Activated CD4-positive, alpha-beta T cell treated with anti-CD3 and anti-CD28 coated beads, Interleukin-2, amount 50 U/mL, for 16 hours (primary cell): ENCODE measurements around the gene KCNJ12.
"Not testable (repeated sequence)": the region's sequence is repeated elsewhere in the genome, so short reads cannot be mapped to it uniquely, and the experiment has no call there.

Source experiments
- DNase-seq: peaks from one replicate; pipeline ENCODE4 v3.0.0-alpha.2; 2020

The KCNJ12 gene

DNA sequence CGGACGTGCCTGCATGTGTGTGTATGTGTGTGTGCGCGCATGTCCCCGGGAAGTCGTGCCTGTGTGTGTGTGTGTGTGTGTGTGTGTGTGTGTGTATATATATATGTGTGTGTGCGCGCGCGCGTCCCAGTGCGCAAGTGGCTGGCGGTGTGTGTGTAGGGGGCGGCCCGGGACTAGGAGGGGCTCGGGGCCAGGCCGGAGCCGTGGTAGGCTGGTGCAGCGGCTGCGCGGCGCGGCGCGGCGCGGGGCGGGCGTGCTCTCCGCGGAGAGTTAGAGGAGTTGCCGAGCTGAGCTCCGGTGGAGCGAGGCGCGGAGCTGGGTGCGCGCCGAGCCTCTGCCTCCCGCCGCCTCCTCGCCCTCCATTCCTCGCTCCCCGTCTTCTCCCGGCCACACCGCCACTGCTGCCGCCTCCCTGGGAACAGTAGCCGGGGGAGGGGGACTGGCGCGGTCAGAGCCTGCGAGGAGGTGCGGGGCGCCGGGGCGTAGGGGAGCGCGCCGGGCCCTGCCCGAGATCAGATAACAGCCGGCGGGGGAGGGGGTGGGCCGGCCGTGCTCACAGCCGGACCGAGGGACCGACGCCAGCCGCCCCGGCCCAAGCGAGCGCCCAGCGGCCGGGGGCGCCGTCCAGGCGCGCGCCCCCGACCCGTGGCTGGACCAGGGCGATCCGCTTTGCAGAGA, at the start of gene KCNJ12:
KCNJ12 (plus strand) TSS at position 277 of the 678 bp plus-strand sequence. CDS start 38,986 bp downstream, outside the sequence.
- DNase-seq, result no peak

DNA sequence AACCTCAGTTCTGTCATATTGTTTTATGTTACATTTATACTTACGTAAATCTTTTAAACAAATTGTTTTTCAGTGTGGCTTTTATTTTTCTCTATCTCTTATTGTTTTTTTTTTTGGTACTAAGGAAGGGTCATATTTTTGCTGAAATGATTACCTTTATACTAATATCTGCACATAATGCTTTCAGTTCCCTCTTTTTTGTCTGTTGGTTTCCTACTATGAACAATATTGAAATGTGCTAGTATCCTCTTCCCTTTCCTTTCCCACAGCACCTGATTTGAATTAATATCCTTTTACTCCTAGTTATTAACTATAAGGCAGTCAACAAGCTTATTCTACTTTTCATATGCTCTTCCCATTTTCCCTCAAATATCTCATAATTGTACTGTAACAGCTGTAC, 48.2 kb upstream of the KCNJ12 start:
- not testable (repeated sequence) for DNase-seq

DNA sequence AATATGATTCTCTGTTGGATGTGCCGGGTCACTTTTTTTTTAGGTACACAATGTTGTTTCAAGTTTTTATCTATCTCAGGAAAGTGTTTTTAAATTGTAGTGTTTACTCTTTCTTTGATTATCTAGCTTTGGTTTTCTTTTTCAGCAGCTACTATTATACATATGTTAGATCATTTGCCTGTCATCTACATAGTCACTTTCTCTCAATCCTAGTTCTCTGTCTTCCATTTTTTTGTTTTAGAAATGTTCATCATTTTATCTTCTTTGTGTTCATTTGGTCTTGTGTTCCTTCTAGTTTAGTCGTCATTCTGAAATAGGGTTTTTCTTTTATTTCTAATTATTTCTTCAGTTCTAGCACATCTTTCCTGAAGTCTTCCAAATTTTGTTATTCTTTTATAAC, 47.4 kb upstream of the KCNJ12 start:
- DNase-seq, result not testable (repeated sequence)

DNA sequence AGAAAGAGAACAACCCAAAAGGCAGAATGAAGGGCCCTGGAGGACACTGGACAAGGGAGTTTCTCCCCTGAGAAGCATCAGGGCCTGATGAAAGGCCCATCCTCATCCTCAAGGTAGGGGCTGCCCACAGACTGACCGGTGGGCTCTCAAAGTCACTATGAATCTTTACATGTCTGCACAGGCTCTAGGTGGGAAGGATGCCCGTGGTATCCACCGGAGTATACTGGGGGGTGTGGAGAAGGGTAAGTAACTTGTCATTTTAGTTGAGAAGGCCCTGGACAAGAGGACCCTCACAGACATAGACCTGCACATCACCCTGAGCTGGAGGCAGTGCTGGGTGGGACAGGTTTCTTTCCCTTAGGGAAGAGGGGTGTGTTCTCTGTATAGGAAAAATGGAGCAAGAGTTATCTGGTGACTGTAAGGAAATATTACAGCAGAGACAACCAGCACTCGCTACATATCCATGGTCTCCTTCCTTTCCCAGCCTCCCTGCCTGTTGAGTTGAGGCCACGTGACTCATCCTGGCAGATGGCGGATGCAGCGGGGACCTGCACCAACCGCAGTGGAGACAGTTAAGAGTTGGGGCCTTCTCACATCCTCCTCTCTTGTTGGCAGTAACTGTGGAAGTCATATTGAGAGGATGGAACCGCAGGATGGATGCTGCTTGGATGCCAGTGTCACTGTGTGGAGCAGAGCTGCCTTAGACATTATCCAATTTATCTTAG, 45.6 kb upstream of the KCNJ12 start:
- no peak for DNase-seq

DNA sequence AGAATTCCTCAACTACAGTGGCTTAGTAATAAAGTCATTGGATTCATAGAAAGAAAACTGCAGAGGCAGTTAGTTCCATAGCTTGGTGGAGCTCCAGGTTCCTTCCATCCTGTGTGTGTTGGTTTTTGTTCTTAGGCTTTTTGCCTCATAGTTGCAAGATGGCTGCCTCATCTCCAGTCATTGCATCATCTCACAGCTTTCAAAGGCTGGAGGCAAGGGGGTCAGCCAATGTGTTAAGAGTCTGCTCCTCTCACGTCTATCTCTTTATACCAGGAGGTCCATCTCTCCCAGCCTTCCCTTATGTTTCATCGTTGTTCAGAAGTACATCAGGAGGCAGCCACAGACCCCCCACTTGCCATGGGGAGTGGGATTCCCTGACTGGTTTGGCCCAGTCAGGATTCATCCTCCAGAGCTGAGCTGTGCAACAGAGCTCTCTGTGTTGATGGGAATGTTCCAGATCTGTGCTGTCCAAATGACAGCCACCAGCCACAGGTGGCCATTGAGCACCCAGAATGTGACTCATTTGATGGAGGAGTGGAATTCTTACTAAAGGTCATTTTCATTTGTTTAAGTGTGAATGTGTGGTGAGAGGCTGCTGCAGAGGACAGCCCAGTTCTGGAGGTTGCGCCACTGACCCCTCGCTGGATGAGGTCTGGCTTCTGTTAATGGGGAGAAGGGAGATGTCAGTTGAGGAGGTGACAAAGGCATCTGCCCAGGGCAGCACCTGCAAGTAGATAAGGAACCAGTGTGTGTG, 39.4 kb upstream of the KCNJ12 start:
- DNase-seq, result not testable (repeated sequence)

DNA sequence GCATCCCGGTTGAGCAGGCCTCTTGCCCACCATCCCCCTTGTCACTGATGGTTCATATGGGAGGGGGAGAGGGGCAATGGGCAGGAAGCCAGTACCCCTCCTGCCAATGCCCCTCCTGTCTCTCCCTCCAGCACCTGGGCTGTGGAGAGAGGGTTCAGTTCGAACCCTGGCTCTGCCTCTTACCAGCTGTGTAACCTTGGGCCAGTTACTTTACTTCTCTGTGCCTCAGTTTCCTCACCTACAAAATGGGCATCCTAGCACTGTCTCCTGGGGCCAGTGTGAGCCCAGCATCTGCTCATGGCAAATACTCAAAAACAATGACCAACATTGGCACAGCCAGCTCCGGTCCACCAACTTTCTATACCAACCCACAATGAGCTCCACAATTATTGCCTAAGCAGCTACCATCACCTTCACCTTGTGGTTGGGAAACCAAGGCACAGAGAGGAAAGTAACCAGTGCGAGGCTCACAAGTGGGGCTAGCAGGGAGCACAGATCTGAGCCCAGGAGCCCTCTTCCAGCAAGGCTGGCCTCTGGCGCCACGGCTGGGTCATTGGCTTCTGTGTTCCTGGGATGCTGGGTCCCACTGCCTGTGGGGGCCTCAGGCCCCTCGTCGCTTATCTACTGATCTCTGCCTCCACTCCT, 38.1 kb upstream of the KCNJ12 start:
- not testable (repeated sequence) for DNase-seq

DNA sequence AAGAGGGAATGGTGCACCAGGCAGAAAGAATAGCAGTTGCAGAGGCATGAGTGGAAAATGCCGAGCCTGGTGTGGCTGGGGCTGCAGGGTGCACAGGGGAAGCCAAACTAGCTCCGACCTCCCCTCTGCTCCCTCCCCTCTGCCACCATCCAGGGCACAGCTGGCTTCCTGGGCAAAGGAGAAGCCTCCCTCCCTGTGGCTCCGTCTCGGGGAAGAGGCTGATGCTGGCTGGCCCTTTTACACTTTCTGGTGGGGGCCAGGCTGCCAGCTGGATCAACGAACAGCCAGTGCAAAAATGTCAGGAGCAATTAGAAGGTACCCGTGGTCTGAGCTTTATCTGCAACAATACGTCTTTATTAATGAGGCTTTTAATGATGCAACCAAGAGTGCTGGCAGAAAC, 37.1 kb upstream of the KCNJ12 start:
- no peak for DNase-seq

DNA sequence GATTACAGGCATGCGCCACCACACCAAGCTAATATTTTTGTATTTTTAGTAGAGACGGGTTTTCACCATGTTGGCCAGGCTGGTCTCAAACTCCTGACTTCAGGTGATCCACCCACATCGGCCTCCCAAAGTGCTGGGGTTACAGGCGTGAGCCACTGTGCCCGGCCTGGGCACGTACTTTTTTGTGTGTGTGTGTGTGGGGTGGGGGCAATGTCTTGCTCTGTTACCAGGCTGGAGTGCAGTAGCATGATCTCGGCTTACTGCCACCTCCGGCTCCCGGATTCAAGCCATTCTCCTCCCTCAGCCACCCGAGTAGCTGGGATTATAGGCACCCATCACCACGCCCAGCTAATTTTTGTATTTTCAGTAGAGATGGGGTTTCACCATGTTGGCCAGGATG, 36.6 kb upstream of the KCNJ12 start:
- DNase-seq, result not testable (repeated sequence)

DNA sequence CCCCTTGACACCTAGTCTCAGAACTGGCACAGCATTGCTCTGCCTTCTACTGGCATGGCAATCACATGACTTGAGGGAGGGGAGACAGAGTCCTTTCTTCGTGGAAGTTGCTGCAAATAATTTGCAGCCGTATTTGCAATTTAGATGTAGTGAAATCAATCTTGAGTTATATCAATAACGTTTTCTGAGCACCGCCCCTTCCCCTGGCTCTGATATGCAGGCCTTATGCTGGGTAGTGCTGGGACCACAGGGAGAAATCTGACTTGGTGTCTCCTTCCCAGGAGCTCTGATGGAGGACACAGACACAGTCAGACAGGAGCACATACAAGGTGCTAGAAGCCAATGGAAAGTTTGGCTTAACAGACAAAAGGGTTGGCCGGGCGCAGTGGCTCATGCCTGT, 35.8 kb upstream of the KCNJ12 start:
- DNase-seq, result not testable (repeated sequence)

DNA sequence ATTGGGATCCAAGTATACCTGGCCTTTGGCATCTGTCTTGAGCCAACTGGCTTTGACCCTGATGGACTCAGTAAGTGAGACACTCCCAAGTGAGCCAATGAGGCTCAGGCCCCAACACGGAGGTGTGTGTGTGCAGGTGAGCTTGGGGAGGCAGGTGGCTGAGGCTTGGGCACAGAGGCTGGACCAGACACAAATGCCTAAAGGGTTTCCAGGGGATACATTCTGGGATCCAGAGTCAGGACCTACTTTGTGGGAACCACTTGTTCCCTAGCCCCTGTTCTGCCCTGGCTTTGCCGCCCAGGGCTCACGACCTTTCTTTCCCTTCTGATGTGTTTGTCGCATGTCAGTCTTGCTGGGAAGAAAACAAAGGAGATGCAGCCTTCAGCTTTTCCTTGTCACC, 34.9 kb upstream of the KCNJ12 start:
- not testable (repeated sequence) for DNase-seq

DNA sequence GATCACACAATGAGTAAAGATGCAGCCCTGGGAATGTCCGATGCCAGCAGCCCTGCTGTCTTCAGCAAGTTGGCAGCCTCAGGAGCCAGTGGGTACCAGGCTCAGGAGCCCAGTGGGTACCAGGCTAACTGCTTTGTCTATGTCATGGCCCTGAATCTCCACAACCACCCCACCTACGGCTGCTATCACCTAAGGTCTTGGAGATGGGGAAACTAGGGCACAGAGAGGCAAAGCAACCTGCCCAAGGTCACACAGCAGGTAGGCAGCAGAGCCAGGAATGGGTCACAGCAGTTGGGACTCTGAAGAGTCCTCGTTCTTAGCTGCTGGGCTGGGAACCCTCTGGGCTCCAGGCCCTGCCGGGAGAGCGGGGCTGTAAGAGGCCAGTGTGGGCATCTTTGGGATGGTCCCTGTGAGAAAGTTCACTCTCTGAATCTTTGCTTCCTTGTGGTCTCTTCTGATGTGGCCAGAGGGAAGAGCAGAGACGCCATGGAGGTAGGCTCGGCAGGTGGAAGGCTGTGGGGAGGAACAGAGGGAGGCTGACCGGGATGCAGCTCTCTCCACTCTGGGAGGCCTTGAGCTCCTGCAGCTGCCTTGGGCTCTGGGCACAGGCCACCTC, 34.1 kb upstream of the KCNJ12 start:
- DNase-seq, result not testable (repeated sequence)

DNA sequence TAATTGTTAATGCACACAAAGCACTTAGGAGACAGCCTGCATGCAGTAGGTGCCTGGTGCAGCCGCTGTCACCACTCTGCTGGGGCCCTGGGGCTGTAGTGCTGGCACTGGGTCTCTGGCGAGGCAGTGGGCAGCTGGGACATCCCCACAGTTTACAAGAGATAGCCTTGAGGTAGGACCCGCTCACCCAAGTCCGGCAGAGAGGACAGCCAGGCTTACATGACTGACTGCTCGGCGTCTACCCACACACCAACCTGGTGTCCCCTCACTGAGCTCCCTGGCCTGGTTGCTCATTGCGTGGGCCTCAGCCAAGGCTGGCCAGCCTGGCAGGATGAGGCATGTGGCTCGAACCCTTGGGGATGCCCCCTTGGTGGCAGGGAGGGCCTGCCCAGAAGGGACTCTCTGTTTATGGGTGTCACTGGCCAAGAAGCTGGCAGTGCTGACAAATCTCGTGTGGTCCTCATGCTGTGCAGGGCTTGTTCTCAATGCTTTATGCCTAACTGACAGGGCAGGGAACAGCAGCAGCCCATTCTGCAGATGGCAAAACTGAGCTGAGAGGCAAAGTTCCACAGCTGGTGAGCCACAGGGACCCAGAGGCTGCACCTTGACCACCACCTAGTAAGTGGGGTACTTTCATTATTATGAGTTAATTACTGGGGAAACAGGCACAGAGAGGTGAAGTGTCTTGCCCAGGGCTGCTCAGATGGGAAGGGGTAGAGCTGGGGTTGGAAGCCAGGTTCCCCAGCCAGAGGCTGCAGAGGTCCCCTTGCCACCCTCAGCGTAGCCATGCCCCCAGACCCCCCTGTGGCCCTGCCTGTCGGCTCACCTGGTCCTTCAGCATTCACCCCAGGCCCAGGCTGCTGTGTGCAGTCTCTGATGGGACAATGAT, 32.9 kb upstream of the KCNJ12 start:
- not testable (repeated sequence) for DNase-seq

DNA sequence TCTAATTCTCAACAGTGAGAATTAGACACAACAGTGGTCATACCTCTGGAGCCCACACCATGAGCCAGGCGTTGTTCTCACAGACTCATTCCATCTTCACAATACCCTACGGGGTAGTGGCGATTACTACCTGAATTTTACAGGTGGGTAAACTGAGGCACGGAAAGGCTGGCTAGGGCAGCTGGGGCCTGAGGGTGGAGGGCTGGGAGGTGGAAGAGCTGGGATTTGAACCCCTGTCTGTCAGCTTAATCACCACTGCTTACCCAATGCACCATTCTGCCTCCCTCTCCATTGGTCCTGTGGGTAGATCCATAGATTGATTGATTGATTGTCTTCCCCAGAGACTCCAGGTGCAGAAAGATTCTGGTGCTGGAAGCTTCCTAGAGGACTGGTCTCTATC, 31.4 kb upstream of the KCNJ12 start:
- DNase-seq, result not testable (repeated sequence)

DNA sequence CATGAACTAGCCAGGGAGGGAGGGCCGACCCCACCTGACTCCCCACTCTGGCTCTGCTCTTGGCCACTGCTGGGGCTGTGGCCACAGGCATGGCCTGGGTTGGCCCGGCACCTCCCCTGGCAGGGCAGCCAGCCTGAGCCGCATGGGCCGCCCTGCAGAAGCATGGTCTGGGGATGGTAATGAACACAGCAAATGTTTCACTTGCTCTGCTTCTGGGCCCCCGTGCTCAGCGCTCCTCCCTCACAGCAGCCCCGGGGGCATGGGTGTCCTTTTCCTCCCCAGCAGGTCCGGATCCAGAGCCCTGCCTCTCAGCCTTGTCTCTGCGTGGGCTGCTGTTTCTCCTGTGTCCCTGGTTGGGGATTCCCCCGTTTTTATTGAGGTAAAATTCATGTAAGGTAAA, 30.9 kb upstream of the KCNJ12 start:
- DNase-seq, result no peak

DNA sequence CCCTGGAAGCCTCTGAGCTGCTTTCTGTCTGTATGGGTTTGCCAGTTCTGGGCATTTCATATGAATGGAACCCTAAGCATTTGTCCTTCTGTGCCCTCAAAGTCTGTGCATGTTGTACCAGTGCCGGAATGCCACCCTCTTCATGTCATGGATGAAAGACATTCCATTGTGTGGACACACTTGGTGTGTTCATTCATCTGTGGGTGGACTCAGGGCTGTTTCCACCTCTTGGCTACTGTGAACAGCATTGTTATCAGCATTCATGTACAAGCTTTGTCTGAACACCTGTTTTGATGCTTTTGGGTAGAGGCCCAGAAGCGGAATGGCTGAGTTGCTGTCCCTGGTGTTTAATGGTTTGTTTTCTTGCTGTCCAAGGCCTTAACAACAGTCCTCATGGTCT, 30.1 kb upstream of the KCNJ12 start:
- DNase-seq, result not testable (repeated sequence)

DNA sequence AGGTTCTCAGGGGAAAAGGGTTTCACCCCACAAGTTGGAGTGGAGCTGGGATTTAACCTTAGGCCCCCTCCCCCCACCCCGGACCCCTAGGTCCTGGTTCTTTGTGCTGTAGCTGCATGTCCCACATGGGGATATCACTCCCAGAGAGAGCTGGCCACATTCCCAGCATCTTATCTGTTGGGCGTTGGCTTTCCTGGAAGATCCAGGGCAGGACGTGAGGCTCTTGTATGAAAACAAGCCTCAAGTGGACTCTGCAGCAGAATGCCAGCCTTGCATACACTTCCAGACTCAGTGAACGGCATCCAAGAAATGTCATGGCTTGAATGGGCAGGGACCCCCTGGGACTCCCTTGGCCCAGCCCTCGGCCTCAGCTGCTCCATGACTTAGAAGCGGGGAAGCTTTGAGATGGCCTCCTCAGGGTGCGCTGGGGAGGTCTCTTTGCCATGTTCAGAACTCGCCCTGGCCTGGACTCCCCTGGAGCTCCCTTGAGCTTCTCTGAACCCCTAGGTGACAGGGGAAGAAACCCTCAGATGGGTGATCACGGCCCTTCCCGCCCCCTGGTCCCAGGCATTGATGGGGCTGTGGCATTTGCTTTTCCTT, 29.4 kb upstream of the KCNJ12 start:
- DNase-seq, result not testable (repeated sequence)

DNA sequence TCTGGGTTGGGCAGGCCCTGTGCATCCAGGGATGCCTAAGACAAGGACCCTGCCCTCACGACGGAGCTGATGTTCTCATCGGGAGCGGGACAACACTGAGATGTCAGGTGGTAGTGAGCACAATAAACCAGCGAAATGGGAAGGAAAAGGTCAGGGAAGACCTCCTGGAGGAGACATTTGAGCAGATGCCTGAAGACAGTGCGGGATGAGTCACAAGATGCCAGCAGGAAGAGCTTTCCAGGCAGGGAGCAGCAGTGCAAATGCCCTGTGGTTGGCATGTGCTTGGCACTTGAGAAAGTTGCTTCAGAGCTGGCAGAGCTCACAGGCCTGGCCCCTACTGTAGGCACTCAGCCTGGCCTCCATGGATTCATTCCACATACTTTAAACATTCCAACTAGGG, 28.5 kb upstream of the KCNJ12 start:
- DNase-seq, result not testable (repeated sequence)

DNA sequence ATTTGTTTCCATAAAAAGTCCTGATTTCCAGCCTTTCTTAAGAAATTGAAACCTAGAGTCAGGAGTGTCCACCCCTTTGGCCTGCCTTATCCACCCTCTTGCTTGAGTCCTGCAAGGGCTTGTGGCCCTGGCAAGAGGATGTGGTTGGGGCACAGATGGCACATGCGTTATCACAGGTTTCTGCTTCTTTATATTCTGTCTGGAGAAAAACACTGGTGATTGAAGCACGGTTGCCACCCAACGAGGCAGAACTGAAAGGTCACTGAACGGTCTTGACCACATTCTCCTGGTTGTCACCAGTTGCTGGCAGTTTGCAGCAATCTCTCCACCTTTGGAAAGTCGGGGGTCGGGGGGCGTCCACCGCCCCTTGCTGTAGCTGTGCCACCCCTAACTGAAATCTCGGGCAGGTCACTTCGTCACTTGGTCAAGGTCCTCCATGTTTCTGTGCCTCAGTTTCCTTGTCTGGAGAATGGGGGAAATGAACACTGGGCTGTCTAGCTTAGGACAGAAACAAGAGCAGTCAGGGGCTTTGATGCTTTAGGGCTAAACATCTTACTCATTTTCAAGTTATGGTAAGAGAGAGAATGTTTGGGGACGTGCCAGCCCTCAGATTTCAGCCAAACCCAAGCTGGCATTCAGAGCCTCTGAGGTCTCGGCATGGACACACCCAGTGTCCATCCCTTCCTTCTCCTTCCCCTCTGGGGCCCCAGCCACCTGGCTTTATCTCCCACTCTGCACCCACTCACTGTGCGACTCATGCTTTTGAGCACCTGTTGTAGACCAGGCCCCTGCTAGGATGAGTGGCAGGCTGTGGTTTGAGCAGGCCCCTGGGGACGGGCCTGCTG, 27.9 kb upstream of the KCNJ12 start:
- not testable (repeated sequence) for DNase-seq

DNA sequence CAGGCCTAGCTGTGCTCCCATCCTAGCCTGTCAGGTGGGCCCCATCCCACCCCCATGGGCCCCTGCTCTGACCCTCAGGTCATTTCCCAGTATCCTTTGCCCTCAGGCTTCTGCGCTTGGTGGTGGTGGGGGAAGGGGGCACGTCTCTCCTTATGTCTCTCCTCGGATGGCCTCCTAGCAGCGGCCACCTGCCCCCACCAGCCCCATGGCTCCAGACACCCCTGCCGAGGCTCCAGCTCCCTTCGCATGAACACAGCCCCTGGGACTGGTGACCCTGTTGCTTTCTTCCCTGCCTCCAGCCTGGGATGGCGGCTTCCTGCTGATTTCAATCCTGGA, 27.3 kb upstream of the KCNJ12 start:
- DNase-seq, result not testable (repeated sequence)

DNA sequence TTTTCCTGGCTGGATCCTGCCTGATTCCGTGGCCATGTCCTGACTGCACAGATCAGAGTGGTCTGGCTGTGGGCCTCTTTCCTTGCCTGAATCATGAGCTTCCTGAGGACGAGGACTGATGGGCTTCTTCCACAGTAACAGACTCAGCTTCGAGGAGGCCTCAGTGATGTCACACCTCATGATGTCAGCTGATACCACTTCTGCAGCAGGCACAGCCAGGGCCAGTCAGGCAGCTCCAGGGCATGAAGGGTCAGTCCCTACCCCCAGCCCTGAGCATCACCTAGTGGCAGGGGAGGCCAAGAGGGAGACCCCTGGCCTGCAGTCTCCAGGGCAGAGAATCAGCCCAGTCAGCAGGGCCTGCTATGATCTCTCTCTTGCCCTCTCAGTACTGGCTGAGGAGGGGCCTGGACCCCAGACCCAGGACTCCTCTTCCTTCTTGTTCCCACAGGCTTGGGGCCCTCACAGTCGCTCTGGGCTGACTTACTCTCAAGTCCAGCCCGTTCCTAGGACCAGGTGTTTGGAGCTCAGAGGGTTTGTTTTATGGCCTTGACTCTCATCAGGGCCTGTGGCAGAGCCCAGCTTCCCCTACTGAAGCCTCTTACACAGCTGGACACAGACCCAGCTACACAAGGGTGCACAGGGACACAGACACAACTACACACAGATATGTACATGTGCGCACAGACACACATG, 26.7 kb upstream of the KCNJ12 start:
- not testable (repeated sequence) for DNase-seq
